GM21737 (cell line): ENCODE results near the gene CAD.

Experiments
- ATAC-seq: cut with Tn5 transposase; IDR thresholded peaks from one replicate; pipeline ENCODE4 v1.9.1; 2021; ENCODE audit warnings: mild to moderate bottlenecking, moderate library complexity; ENCODE audit not compliant: unreplicated experiment

Gene CAD

GRCh38 chr2:27222407-27222806 lies 5.2 kb downstream of the CAD start:
- no peak for ATAC-seq

DNA sequence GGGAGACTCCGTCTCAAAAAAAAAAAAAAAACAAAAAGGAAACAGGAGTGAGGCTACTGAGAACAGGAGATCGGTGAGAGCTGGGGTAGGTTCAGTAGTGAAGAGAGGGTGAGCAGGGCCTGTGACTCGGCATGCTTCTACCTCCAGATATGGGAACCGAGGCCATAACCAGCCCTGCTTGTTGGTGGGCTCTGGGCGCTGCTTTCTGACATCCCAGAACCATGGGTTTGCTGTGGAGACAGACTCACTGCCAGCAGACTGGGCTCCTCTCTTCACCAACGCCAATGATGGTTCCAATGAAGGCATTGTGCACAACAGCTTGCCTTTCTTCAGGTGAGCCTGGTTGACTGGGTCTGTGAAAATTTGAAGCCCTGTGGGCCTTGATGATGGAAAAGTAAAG lies 6.2 kb downstream of the CAD start:
- ATAC-seq: no peak

DNA sequence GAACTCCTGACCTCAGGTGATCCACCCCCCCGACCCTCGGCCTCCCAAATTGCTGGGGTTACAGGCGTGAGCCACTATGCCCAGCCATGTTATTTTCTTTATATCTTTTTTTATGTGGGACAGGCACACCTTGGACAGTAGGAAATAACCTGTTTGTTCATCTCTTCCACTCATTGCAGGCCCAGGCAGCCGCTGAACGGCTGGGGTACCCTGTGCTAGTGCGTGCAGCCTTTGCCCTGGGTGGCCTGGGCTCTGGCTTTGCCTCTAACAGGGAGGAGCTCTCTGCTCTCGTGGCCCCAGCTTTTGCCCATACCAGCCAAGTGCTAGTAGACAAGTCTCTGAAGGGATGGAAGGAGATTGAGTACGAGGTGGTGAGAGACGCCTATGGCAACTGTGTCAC lies 8.4 kb downstream of the CAD start:
- no peak for ATAC-seq

GRCh38 chr2:27227501-27227900 lies 10.3 kb downstream of the CAD start:
- ATAC-seq: no peak

DNA sequence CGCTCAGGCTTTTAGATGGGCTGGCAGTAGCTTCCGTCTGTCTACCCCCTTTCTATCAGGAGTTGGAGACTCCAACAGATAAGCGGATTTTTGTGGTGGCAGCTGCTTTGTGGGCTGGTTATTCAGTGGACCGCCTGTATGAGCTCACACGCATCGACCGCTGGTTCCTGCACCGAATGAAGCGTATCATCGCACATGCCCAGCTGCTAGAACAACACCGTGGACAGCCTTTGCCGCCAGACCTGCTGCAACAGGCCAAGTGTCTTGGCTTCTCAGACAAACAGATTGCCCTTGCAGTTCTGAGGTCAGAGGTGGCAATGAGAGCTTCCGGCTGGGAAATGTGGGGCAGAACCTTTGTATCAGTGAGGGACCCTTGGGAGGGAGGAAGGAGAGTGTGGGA lies 14.8 kb downstream of the CAD start:
- ATAC-seq: no peak

DNA sequence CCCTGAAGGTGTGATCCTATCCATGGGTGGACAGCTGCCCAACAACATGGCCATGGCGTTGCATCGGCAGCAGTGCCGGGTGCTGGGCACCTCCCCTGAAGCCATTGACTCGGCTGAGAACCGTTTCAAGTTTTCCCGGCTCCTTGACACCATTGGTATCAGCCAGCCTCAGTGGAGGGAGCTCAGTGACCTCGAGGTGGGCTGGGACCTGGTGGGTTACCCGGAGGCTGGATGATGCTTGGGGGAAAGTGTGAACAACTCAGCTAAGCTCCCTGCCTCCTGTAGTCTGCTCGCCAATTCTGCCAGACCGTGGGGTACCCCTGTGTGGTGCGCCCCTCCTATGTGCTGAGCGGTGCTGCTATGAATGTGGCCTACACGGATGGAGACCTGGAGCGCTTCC lies 16.2 kb downstream of the CAD start:
- no peak for ATAC-seq

DNA sequence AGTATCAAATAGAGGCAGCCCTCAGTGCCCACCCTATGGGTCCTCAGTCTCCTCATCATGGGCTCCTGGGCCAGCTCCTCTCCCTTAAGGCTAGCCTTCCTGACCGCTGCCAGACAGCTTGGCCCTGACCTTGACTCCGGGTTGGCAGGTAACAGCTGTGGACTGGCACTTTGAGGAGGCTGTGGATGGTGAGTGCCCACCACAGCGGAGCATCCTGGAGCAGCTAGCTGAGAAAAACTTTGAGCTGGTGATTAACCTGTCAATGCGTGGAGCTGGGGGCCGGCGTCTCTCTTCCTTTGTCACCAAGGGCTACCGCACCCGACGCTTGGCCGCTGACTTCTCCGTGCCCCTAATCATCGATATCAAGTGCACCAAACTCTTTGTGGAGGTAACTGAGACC lies 19.0 kb downstream of the CAD start:
- ATAC-seq: no peak

DNA sequence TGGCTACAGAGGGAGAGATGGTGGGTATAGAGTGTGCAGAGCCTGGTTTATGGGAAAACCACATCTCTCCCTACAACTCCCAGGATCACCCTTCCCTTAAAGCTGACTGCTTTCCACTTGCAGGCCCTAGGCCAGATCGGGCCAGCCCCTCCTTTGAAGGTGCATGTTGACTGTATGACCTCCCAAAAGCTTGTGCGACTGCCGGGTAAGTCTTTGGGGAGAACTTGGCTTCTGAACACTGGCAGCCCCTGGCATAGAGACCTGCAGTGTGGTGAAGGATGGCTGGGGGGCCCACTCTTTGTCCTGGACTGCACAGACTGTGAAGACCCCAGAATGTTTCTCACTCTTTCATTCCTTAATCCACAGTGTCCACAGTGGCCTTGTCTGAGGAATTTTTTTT lies 19.5 kb downstream of the CAD start:
- ATAC-seq: no peak

- ATAC-seq: no peak
Observed at GRCh38 chr2:27237341-27237945, 20.3 kb downstream of the CAD start.

DNA sequence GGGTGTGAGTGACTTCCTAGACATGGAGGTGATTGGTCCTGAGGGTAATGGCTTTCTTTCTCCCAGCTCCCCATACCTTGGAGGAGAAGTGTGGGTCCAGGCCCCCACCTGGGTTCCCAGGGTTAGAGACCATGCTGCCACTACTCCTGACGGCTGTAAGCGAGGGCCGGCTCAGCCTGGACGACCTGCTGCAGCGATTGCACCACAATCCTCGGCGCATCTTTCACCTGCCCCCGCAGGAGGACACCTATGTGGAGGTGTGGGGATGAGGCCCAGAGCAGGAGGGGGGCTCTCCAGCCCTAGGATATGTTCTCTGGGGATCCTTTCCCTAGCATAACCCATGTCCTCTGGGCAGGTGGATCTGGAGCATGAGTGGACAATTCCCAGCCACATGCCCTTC lies 21.8 kb downstream of the CAD start:
- ATAC-seq: no peak

GRCh38 chr2:27240406-27240805 lies 23.2 kb downstream of the CAD start:
- no peak for ATAC-seq

DNA sequence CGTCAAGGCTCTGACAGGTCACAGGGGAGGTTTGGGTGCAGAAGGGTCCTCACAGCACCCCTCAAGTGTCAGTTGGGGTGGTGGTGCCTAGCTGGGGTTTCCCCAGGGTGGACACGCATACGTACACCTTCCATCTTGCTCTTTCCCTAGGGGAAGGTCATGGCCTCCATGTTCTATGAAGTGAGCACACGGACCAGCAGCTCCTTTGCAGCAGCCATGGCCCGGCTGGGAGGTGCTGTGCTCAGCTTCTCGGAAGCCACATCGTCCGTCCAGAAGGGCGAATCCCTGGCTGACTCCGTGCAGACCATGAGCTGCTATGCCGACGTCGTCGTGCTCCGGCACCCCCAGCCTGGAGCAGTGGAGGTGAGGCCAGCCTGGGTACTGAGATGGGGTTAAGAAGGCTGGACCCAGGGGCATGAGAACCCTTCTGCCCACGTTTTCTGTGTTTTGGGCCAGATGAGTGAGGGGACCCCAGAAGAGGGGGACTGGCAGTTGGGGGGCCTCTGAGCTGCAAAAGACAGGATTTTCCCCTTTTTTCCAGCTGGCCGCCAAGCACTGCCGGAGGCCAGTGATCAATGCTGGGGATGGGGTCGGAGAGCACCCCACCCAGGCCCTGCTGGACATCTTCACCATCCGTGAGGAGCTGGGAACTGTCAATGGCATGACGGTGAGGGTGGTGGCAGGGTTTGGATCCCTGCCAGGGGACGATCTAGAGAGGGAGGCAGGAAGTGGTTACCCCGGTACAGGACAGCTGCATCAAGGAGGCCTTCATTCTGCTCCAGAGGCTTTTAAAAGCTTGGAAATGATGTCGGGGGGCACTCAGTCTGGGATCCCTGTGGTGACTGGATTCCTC lies 24.8 kb downstream of the CAD start:
- no peak for ATAC-seq

- no peak for ATAC-seq
Observed at GRCh38 chr2:27242614-27242951, 25.4 kb downstream of the CAD start.

GRCh38 chr2:27243391-27244130 lies 26.4 kb downstream of the CAD start:
- no peak for ATAC-seq

- ATAC-seq: no peak
Observed at GRCh38 chr2:27245116-27245515, 27.9 kb downstream of the CAD start.

GRCh38 chr2:27245626-27246025 lies 28.5 kb downstream of the CAD start:
- ATAC-seq: no peak

GRCh38 chr2:27247893-27248292 lies 30.7 kb downstream of the CAD start:
- no peak for ATAC-seq

DNA sequence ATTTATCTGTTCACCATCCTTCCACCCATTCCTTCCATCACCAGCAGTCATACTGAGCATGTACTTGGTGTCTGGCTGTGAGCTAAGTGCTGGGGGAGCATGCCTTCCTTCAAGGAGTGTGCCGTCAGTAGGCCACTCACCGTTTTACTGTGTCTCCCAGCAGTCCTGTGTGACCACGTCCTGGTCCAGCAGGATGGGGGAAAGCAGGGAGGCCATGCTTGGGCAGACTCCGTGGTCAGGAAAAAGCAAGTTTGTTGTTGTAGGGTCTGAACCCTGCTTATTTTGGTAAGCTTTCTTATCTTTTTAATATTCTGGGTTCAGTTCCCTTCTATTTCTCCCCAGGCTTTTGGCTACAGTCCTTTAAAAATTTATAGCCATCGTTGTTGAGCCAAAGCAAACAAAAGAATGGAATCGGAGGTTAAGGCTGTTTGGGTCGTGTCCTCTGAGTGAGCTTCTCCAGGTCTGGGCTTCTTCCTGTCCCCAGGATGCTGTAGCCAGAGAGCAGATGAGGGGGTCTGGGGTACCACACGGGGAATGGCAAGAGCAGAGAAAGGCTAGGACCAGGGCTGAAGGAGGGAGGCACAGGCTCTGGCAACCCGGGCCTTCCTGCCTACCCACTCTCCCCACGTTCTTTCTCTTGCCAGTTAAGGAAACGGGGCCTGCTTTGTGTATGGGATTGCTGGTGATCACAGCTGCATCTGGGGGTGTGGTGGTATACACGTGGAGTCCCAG lies 32.2 kb downstream of the CAD start:
- no peak for ATAC-seq

DNA sequence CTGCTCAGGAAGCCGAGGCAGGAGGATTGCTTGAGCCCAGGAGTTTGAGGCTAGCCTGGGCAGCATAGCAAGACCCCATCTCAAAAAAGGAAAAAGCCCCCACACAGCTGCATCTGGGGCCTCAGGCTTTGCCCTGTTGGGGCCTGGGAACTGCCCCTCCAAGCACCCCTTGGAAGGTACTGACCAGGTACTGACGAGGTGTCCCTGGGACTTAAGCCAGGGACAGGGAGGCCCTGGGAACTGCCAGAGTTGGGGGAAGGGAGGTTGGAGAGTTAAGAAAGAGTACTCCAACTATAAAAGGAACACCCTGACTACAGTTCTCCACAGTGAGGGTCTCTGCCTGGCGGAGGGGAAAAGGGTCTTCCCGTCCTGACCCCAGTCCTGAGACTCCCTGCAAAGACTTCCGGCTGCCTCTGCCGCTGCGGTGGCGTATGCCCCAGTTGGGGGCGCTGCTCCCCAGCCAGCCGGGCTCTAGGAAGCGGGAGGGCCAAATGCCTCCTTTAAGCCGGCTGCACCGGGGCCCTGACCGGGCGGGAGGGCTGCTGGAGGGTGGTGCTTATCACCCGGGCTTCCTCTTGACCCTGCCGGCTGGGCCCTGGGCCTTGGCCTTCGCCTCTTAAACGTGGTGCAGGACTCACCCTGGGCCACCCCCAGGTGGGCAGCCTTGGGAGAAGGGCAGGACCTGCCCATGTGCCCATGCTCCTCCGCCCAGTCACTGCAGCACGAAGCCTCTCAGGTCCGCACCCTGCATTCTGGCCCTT lies 32.9 kb downstream of the CAD start:
- no peak for ATAC-seq

GRCh38 chr2:27250652-27251379 lies 33.6 kb downstream of the CAD start:
- no peak for ATAC-seq
